ENCODE data around the gene PMS2.
"Not testable (repeated sequence)": the region's sequence is repeated elsewhere in the genome, so short reads cannot be mapped to it uniquely, and the experiment has no call there.

GRCh38 chr7:5930290-5930689, 78.6 kb downstream of the PMS2 start:
- TF ChIP-seq POLR2A (IDR thresholded peaks at IDR 0.05); CTCF (IDR thresholded peaks at IDR 0.05 in 8 of 11, conservative IDR thresholded peaks at IDR 0.05 in 3 of 11); POLR2AphosphoS5 (IDR thresholded peaks at IDR 0.05): not testable (repeated sequence)
